ENCODE results near the gene KIAA1328. TPM values are rescaled to one million over a fixed set of nuclear protein-coding genes. Genes with fewer than 3 reads are reported as not detected.

KIAA1328 gene
- total and polyA plus RNA-seq, 9 of the 15 experiments (the other 6 are each of a cell fraction or from before 2014, with no cell fraction given) = 4.0 to 8.6 (median 7.4) TPM

DNA sequence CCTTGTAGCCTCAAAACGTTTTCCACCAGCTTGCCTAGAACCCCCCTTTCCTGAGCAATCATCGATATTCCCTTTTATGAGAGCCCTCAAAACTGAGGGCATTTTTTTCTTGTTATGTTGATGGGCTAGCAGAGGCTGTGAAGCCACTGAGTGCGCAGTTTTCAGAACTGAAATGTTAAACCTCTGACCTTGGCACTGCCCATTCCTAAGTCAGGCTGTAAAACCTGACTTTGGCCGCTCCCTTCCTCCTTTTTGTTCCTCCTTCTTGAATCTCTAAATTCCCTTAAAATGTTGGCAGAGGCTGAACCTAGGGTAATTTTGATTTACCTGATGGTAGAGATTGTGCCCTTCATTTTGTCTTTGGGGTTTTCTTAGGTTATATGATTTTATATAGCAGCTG lies 334.2 kb downstream of the KIAA1328 start (continued):
- TF ChIP-seq CCAR2 (IDR thresholded peaks at IDR 0.05; ENCODE audit: low read depth, low read length) (no peak), POLR3A (IDR thresholded peaks at IDR 0.05; ENCODE audit: borderline replicate concordance, extremely low read depth, insufficient read depth, insufficient read length) (no peak), STAG1 (CRISPR knock-in tag; IDR thresholded peaks at IDR 0.05; ENCODE audit: borderline replicate concordance) (no peak), DDX20 (tag; IDR thresholded peaks at IDR 0.05; ENCODE audit: low read depth) (no peak), ATF7 (IDR thresholded peaks at IDR 0.05) (no peak), NCOR1 (IDR thresholded peaks at IDR 0.05) (no peak)
- TF ChIP-seq, protein P1, sequence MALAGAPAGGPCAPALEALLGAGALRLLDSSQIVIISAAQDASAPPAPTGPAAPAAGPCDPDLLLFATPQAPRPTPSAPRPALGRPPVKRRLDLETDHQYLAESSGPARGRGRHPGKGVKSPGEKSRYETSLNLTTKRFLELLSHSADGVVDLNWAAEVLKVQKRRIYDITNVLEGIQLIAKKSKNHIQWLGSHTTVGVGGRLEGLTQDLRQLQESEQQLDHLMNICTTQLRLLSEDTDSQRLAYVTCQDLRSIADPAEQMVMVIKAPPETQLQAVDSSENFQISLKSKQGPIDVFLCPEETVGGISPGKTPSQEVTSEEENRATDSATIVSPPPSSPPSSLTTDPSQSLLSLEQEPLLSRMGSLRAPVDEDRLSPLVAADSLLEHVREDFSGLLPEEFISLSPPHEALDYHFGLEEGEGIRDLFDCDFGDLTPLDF (CRISPR knock-in tag; IDR thresholded peaks at IDR 0.05) = no peak
- TF ChIP-seq, protein P2, sequence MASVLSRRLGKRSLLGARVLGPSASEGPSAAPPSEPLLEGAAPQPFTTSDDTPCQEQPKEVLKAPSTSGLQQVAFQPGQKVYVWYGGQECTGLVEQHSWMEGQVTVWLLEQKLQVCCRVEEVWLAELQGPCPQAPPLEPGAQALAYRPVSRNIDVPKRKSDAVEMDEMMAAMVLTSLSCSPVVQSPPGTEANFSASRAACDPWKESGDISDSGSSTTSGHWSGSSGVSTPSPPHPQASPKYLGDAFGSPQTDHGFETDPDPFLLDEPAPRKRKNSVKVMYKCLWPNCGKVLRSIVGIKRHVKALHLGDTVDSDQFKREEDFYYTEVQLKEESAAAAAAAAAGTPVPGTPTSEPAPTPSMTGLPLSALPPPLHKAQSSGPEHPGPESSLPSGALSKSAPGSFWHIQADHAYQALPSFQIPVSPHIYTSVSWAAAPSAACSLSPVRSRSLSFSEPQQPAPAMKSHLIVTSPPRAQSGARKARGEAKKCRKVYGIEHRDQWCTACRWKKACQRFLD (CRISPR knock-in tag; IDR thresholded peaks at IDR 0.05) = no peak

DNA sequence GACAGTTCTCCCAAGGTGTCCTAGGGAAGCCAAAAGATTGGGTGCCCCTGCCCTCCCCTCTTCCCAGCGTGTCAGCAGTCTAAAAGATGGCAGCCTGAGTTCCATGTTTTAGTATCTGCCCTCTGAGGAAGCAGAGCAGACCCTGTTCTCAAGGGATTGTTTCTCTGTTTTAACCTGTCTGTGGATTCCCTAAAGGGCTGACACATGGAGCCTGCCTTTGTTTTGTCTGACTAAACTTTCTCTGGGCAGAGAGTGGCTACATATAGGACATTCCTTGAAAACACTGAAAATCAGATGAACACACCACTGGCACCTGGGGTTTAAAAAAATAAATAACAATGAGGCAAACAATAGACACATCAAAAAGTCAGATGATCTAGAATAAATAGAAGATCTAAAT lies 337.6 kb downstream of the KIAA1328 start:
- no peak for FAIRE-seq
- no peaks in the 10 kb centered on the region for H3K36me3 ChIP-seq (ENCODE audit: control insufficient read depth, insufficient read depth, low read length)
- no peak overlapping the region for H2AFZ ChIP-seq (ENCODE audit: low read depth, low read length)
- intact Hi-C loops (cut with micrococcal nuclease) (no loop called here), in situ Hi-C loops (cut with MboI) (no loop called here)
- CTCF ChIA-PET (ENCODE audit: low intra/inter-chr PET ratio) = no interaction called here
- no peaks in the 10 kb centered on the region for H3K79me2 ChIP-seq (ENCODE audit: control insufficient read depth, insufficient read depth, low read length)
- BruUV-seq (replicated peaks) = no TSS peak
- H3K4me3 ChIP-seq = no peak overlapping the region
- H3K4me1 ChIP-seq (replicated peaks in 1 of 2; ENCODE audit: control insufficient read depth in 2 of 2, insufficient read depth in 2 of 2, low read length in 2 of 2) = no peaks in the 10 kb centered on the region
- no peaks in the 10 kb centered on the region for H3K27me3 ChIP-seq (ENCODE audit: control insufficient read depth in 2 of 2, insufficient read depth in 2 of 2, low read length in 2 of 2)
- H3K9me3 ChIP-seq (replicated peaks; ENCODE audit: control insufficient read depth, insufficient read depth, low read depth, low read length) = no peaks in the 10 kb centered on the region
- 0% methylated on average over 1 of the region's 1 CpG for WGBS (ENCODE audit: insufficient coverage, low coverage, missing lambda C conversion rate)
- no peak for DNase-seq (ENCODE audit: extremely low read depth in 1 of 4, low spot score in 3 of 4)
- H3K9me1 ChIP-seq (ENCODE audit: control insufficient read depth, insufficient read depth, low read length) = no peaks in the 10 kb centered on the region
- ATAC-seq = no peak
- H4K20me1 ChIP-seq (replicated peaks; ENCODE audit: control insufficient read depth, insufficient read depth, low read length) = no peaks in the 10 kb centered on the region
- POLR2A ChIA-PET = no interaction called here
- no peak overlapping the region for H3K27ac ChIP-seq (ENCODE audit: extremely low read depth, low read depth, low read length)
- H3K4me2 ChIP-seq (ENCODE audit: insufficient read depth, low read length) = no peak overlapping the region
- no peak overlapping the region for H3K9ac ChIP-seq (ENCODE audit: insufficient read depth in 1 of 2, low read depth in 2 of 2, low read length in 2 of 2)
- TF ChIP-seq IRF2 (CRISPR knock-in tag; IDR thresholded peaks at IDR 0.05) = no peak
- TF ChIP-seq C11orf30 (IDR thresholded peaks at IDR 0.05; ENCODE audit: low read depth) = no peak
- TF ChIP-seq KDM5B (IDR thresholded peaks at IDR 0.05; ENCODE audit: insufficient replicate concordance, low read depth, low read length) = no peak
- no peak for TF ChIP-seq ESRRB (CRISPR knock-in tag; IDR thresholded peaks at IDR 0.05; ENCODE audit: borderline replicate concordance)
- TF ChIP-seq ZNF436 (CRISPR knock-in tag; IDR thresholded peaks at IDR 0.05) = no peak
- TF ChIP-seq, protein P3, sequence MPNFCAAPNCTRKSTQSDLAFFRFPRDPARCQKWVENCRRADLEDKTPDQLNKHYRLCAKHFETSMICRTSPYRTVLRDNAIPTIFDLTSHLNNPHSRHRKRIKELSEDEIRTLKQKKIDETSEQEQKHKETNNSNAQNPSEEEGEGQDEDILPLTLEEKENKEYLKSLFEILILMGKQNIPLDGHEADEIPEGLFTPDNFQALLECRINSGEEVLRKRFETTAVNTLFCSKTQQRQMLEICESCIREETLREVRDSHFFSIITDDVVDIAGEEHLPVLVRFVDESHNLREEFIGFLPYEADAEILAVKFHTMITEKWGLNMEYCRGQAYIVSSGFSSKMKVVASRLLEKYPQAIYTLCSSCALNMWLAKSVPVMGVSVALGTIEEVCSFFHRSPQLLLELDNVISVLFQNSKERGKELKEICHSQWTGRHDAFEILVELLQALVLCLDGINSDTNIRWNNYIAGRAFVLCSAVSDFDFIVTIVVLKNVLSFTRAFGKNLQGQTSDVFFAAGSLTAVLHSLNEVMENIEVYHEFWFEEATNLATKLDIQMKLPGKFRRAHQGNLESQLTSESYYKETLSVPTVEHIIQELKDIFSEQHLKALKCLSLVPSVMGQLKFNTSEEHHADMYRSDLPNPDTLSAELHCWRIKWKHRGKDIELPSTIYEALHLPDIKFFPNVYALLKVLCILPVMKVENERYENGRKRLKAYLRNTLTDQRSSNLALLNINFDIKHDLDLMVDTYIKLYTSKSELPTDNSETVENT (CRISPR knock-in tag; IDR thresholded peaks at IDR 0.05) = no peak
- no peak for TF ChIP-seq PURB (CRISPR knock-in tag; IDR thresholded peaks at IDR 0.05; ENCODE audit: low read depth)
- no peak for TF ChIP-seq RFX1 (IDR thresholded peaks at IDR 0.05)
- TF ChIP-seq POLR3G (IDR thresholded peaks at IDR 0.05; ENCODE audit: extremely low read depth, insufficient read length, insufficient replicate concordance) = no peak
- no peak for TF ChIP-seq ZNF311 (CRISPR knock-in tag; IDR thresholded peaks at IDR 0.05)
- no peak for TF ChIP-seq ZNF79 (CRISPR knock-in tag; IDR thresholded peaks at IDR 0.05; ENCODE audit: low read depth)

Measured in K562 (cell line).